Upper lobe of right lung (tissue), 1 donor: ENCODE measurements around the gene CREB3. TPM values are rescaled to one million over a fixed set of nuclear protein-coding genes. Genes with fewer than 3 reads are reported as not detected.

ENCODE experiments used
- ATAC-seq: fragments of 200-7000 bp; cut with Tn5 transposase; one replicate; pipeline ENCODE4 v1.9.1; 2020; ENCODE audit warnings: mild to moderate bottlenecking, moderate library complexity
- DNase-seq: peaks from one replicate; pipeline ENCODE4 v3.0.0-alpha.2; 2020
- H3K27ac ChIP-seq: fragments of 200-600 bp; one replicate; pipeline ENCODE4 v1.8.0; 2022
- H3K27me3 ChIP-seq: fragments of 200-600 bp; one replicate; pipeline ENCODE4 v1.8.0; 2022; ENCODE audit warnings: mild to moderate bottlenecking
- H3K36me3 ChIP-seq: fragments of 200-600 bp; one replicate; pipeline ENCODE4 v1.8.0; 2022
- H3K4me1 ChIP-seq: fragments of 200-600 bp; one replicate; pipeline ENCODE4 v1.8.0; 2022
- H3K4me3 ChIP-seq: fragments of 200-600 bp; one replicate; pipeline ENCODE4 v1.8.0; 2022; ENCODE audit warnings: mild to moderate bottlenecking
- H3K9me3 ChIP-seq: fragments of 200-600 bp; one replicate; pipeline ENCODE4 v1.8.0; 2022
- CTCF ChIP-seq: fragments of 200-600 bp; IDR thresholded peaks from one replicate; pipeline ENCODE4 v1.8.0; 2022; ENCODE audit warnings: antibody characterized with exemption
- intact Hi-C: fragments of 100-400 bp; cut with DNase I; formaldehyde crosslinking; loops from one replicate; pipeline ENCODE4 v1.11.0; 2022
- long read RNA-seq: library from polyadenylated mRNA; unstranded; transcript quantifications from one replicate; pipeline ENCODE4 v2.0.0, GENCODE V29; 2021
- total RNA-seq: library from RNA; stranded (reverse); fragmentation: NEBNext Ultra II Directional; extraction: Animal tissue kit (Norgen Biotek cat#: 25700); gene quantifications from one replicate; pipeline ENCODE4 v1.2.1, GENCODE V29; 2021
- donor health status: DM: no; HTN: yes; CAD: no; lungs with severe emphysema.

The CREB3 gene, protein sequence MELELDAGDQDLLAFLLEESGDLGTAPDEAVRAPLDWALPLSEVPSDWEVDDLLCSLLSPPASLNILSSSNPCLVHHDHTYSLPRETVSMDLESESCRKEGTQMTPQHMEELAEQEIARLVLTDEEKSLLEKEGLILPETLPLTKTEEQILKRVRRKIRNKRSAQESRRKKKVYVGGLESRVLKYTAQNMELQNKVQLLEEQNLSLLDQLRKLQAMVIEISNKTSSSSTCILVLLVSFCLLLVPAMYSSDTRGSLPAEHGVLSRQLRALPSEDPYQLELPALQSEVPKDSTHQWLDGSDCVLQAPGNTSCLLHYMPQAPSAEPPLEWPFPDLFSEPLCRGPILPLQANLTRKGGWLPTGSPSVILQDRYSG
- 34.9 TPM for total RNA-seq
- long read RNA-seq, transcript CREB3-201 (9 exons, 1,832 nt), result major isoform, 68 of 74 reads
- long read RNA-seq, partial matches to known transcripts, result 1 of 74 reads
- long read RNA-seq, other reads (novel, unspliced or antisense), result 4 of 74 reads

DNA sequence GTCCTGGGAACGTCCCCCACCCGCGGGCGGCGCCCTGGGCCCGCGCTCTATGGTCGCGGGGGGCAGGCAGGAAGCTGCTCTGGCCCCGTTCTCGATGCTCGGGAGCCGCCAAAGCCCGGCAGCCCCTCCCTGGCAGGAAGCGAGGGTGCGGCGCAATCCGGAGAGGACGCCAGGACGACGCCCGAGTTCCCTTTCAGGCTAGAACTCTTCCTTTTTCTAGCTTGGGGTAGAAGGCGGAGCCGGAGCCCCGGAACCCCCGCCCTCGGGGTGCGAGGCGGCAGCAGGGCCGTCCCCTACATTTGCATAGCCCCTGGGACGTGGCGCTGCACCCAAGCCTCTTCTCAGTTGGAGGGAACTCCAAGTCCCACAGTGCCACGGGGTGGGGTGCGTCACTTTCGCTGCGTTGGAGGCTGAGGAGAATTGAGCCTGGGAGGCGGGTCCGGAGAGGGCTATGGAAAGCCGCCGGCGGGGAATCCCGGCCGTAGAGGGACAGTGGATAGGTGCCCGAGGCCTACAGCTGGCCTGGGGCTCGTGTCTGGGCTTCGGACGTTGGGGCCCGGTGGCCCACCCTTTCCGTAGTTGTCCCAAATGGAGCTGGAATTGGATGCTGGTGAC lies at the start of gene CREB3, which contains the start of gene TLN1:
CREB3 (plus strand) TSS at position 482 of the 615 bp plus-strand sequence; CDS start at position 589, 107 bp downstream.
TLN1 (minus strand) TSS at position 11 of the 615 bp plus-strand sequence. CDS start 6,501 bp downstream, outside the sequence.
- Histone ChIP-seq H3K4me3 (peak within 1 kb of the TSS; percentile 64), H3K27me3 (no peaks in the 10 kb centered on the region), H3K4me1 (peaks cover 52% of the 10 kb centered on the region), H3K36me3 (peaks cover 34% of the 10 kb centered on the region), H3K9me3 (no peaks in the 10 kb centered on the region), H3K27ac (peak within 1 kb of the TSS; percentile 96)
- DNase-seq (peak; percentile 99), ATAC-seq (peak; percentile 91)
- TF ChIP-seq CTCF, result no peak
- intact Hi-C loops, result no loop called here

DNA sequence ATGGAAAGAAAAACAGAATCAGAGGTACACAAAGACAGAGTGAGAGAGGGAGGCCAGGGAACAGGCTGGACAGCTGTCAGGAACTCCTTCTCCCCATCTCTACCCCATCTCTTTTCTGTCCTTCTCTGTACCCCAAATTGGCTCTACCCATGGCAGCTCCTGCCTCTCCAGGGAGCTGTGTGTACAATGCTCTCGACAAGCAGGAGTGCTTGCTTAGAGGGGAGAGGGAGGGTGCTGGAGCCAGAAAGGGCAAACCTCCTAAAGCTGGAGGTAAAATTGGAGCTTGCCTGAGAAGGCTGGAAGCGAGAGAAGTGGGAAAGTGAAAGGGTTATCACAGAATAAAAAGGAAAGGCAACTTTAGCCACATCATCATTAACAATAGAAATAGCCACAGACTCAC lies 49.1 kb upstream of the CREB3 start:
- peak; percentile 65 for ATAC-seq
- no peak overlapping the region for H3K27ac ChIP-seq
- peaks cover 10% of the 10 kb centered on the region for H3K36me3 ChIP-seq
- TF ChIP-seq CTCF, result no peak
- no peaks in the 10 kb centered on the region for H3K27me3 ChIP-seq
- no peak for DNase-seq
- no peaks in the 10 kb centered on the region for H3K9me3 ChIP-seq
- intact Hi-C loops, result no loop called here
- H3K4me3 ChIP-seq, result no peak overlapping the region
- no peaks in the 10 kb centered on the region for H3K4me1 ChIP-seq

GRCh38 chr9:35684921-35685320 lies 47.5 kb upstream of the CREB3 start:
- no peak overlapping the region for H3K4me3 ChIP-seq
- TF ChIP-seq CTCF, result no peak
- no peak overlapping the region for H3K27ac ChIP-seq
- DNase-seq (no peak), ATAC-seq (no peak)
- no peaks in the 10 kb centered on the region for H3K9me3 ChIP-seq
- H3K4me1 ChIP-seq, result peaks cover 7% of the 10 kb centered on the region
- intact Hi-C loops, result no loop called here
- no peaks in the 10 kb centered on the region for H3K27me3 ChIP-seq
- H3K36me3 ChIP-seq, result peaks cover 10% of the 10 kb centered on the region

DNA sequence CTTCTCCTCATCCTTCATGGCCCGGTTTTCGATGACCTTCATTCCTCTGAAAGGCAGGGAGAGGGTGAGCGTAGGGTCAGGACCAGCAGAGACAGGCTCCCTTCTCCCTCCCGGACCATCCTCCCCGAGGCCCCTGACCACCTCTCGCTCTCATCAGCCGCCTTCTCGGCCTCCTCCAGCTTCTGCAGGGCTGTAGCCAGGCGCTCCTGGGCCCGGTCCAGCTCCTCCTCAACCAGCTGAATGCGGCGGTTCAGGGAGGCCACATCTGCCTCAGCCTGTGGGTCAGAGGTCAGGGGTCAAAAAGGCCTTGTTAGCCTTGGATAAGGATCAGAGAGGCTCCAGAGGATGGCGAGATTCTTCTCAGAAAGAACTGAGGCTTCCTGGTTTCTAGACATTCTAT lies 47.0 kb upstream of the CREB3 start:
- Histone ChIP-seq H3K4me3 (no peak overlapping the region), H3K27ac (no peak overlapping the region), H3K4me1 (peaks cover 10% of the 10 kb centered on the region), H3K27me3 (no peaks in the 10 kb centered on the region), H3K9me3 (no peaks in the 10 kb centered on the region), H3K36me3 (peaks cover 10% of the 10 kb centered on the region)
- intact Hi-C loops, result no loop called here
- TF ChIP-seq CTCF, result no peak
- ATAC-seq, result no peak
- no peak for DNase-seq

DNA sequence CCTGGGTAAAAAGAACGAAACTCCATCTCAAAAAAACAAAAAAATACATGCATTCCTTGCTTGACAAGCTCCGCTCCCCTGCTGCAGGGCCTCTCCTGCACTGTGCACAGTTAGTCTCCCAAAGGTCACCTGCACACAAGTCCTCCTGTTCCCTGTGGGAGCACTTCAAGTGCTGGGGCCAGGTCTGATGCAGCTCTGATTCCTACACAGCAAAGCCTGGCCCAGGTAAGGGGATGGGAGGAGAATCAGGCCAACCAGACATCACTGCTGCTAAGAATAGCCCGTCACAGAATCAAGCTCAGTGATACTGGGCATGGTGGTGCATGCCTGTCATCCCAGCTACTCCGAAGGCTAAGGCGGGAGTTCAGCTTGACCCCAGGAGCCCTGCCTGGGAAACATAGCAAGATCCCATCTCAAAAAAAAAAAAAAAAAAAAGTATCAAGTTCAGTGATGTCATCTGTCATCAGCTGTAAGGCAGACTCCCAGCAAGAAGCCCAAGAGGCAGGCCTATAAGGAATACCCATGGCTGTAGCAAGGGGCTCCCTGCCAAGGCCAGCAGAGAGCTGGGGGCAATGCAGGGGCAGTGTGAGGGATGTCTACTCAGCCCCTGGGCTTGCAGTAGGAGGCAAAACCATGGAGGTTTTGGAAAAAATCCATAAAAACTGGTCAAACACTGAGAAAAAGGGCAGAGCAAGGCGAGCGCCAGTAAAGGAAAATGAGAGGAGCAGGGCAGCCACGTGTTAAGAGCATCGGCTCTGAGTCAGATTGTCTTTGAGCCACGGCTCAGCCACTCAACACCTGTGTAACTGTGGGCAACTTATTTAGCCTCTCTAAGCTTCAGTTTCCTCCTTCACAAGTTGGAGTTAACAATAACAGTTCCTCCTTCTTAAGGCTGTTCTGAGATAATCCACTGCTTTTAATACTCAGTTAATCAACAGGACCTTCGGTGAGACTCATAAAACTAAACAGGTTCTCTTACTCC lies 46.0 kb upstream of the CREB3 start:
- no peaks in the 10 kb centered on the region for H3K27me3 ChIP-seq
- TF ChIP-seq CTCF, result no peak
- peak overlapping the region; percentile 3 for H3K4me3 ChIP-seq
- peaks cover 10% of the 10 kb centered on the region for H3K36me3 ChIP-seq
- no peak overlapping the region for H3K27ac ChIP-seq
- DNase-seq, result no peak
- H3K9me3 ChIP-seq, result no peaks in the 10 kb centered on the region
- intact Hi-C loops, result no loop called here
- H3K4me1 ChIP-seq, result peaks cover 14% of the 10 kb centered on the region
- peak; percentile 7 for ATAC-seq
